Jurkat, Clone E6-1 (cell line): ENCODE measurements around the gene REX1BD.

Experiments
- DNase-seq: peaks from one replicate; pipeline ENCODE4 v3.0.0-alpha.2; 2011; ENCODE audit warnings: low read depth, low spot score
- H3K4me3 ChIP-seq: 2 replicates; pipeline ENCODE4 v1.5.1; 2011; ENCODE audit warnings: mild to moderate bottlenecking, low read length, control low read depth, moderate library complexity

The REX1BD gene

DNA sequence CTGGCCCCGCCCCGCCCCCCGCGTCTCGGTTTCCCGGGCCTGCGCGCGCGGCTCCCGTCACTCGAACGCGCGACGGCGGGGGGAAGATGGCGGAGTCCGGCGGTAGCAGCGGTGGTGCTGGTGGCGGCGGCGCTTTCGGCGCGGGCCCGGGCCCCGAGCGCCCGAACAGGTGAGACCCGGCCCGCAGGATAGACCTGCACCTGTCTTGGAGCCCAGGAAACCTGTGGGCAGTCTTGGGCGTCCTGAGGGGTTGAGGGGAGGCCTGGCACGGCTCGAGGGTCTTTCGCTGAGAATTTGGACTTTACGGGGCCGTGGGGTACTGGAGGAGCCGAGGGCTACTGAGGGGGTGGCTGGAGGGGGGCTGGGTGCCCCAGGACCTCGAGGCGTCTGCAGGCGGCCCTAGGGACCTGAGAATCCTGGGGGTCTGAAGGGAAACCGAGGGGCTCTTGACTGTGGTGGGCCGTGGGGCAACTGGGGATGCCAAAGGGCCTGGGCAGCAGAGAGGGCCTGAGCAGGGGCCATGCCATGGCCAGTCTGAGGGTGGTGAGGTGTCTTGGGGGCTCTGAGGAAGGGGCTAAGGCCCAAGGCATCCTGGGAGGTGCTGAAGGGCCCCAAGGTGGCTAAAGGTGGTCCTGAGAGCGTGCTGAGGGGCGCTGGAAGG, 48.5 kb downstream of the REX1BD start, which contains the start of gene KLHL26:
Gene KLHL26, plus strand, starts transcription at position 60 of the 661 bp plus-strand sequence. Its CDS starts 27 bp downstream, at position 87.
- H3K4me3 ChIP-seq = peak within 1 kb of the TSS; percentile 91
- no peak for DNase-seq

DNA sequence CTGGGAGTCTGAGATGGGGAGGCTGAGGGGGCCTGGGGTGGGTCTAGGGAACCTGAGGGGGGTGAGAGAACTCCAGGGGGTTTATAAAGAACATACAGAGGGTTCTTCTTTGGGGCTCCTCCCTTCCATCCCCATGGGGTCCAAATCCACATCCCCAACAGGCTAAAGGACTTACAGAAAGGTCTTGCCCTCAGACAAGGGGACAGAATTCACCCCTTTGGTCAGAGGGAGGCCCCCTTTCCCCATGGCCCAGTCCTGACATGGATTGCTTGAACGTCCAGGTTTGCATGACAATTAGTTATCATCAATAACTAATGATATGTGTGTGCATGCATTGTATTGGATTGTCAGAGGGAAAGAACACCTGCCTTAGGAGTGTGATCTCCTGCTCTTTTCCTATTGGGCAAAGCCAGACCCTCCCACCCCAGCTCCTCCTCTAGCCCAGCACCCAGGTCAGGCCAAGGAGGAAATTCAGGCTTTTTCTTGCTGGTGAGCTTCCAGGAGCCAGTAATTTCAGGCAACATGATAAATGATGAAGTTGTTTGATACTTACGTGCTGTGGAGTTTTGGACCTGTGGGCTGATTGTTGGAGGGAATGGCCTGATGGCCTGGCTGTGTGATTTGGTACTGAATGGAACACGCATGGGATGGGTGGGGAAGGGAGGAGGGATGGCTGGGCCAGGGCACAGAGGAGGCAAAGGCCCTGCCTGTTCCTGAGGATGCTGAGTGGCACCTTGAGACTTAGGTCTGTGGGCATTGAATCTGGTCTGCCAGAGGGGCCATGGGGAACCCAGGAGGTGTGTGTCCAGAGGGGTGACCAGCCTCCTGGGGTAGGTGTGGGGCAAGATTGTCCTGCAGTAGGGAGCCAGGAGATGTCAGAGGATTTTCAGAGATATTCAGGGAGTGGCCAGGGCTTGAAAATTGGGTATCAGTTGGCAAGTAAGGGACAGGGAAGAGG, 49.4 kb downstream of the REX1BD start:
- DNase-seq = peak; percentile 21
- peak overlapping the region; percentile 91 for H3K4me3 ChIP-seq

DNA sequence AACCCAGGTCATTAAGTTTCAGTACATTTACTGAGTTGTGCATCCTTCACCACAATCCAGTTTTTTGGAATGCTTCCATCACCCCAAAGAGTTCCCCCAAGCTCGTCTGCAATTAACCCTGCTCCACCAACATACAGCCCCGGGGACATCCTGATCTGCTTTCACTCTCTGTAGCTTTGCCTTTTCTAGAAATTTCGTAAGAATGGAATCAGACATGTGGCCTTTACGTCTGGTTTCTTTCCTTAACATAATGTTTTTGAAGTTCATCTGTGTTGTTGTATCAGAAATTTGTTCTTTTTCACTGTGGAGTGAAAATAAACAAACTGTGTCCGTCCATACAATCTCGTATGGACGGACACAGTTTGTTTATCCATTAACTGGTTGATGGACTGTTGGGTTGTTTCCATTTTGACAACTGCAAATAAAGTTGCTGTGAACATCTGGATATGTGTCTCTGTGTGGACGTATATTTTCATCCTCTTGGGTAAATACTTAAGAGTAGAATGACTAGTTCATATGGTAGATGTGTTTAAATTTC, 51.2 kb downstream of the REX1BD start:
- DNase-seq = no peak
- no peak overlapping the region for H3K4me3 ChIP-seq
